GM12864 (cell line): ENCODE data around the gene ANKH.

Source experiments
- DNase-seq: peaks from one replicate; pipeline ENCODE4 v3.0.0-alpha.2; 2011; ENCODE audit warnings: low read depth
- H3K4me3 ChIP-seq: 2 replicates; pipeline ENCODE4 v1.5.1; 2011; ENCODE audit warnings: mild to moderate bottlenecking, low read depth, low read length, control low read depth
- CTCF ChIP-seq: IDR thresholded peaks from 2 replicates; pipeline ENCODE4 v1.5.1; 2011; ENCODE audit warnings: low read depth, mild to moderate bottlenecking, moderate library complexity, low read length, control low read depth, inconsistent platforms; ENCODE audit errors: missing control alignments

ANKH gene

DNA sequence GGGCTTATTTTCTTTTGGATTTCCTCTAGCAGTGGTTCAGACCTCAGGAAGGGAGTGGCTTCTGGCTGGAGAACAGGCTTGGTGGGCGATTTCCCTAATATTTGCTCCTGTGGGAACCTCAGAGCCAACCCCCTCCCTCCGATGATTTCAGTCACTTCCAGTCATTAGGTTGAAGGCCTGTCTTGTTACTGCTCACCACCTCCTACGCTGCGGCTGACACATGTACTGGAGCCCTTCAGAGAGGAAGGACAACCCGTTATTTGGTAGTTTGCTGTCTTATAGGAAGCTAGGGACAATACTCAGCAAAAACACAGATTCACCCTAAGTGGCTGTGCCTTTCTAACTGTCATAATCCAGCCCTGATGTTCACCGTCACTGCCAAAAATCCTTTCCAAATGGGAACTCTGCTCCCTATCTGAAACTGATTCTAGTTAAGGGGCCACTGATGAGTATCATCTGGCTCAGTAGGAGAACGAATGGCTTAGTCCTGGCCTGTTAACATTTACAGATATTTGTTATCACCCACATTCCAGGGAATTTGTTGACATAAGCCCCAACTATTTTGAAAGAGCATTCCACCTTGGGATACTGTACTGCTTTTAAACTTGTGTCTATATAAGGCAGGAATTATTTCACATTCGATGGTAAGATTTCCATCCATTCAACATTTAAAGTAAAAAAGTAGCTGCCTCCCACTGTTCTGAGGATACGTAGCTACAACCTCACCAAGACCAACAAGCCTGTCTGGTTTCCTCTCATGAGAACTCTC lies 29.3 kb upstream of the ANKH start:
- no peak overlapping the region for H3K4me3 ChIP-seq
- no peak for TF ChIP-seq CTCF
- no peak for DNase-seq

- no peak for DNase-seq
- TF ChIP-seq CTCF = no peak
- no peak overlapping the region for H3K4me3 ChIP-seq
Measured at GRCh38 chr5:14896131-14896530, 24.6 kb upstream of the ANKH start.

DNA sequence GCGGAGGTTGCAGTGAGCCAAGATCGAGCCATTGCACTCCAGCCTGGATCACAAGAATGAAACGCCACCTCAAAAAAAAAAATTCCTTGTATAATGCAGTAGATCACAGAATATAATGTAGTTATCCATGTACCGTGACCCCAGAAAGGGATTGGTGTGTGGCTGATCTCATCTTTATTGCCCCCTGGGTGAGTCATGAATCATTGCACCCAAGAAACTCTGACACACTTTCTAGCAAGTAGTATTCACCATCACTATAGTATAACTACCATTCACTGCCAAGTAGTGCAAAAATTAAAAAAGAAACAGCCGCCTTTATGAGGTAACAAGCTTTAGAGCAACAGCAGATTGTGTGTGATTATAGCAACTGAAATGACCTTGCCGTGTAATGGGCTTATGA lies 23.7 kb upstream of the ANKH start:
- peak; percentile 11 for TF ChIP-seq CTCF
- no peak for DNase-seq

DNA sequence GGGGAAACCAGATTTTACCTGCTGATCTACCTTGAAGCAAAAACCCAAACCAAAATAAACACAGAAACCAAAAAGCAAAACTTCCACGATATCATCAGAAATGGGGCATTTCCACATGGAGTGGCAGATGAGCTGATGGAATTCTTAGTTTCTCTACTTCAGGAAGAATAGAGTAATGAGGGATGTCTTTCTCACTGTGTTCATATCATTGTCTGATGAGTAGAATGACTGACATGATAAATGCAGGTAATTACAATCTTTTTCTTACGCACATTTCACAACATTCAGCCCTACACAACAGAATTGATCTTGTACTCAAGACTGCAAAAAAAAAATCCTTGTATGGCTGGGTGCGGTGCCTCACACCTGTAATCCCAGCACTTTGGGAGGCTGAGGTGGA lies 23.2 kb upstream of the ANKH start:
- no peak overlapping the region for H3K4me3 ChIP-seq
- TF ChIP-seq CTCF = no peak
- DNase-seq = no peak

More for the DNA sequence above, 23.7 kb upstream of the ANKH start:
- no peak overlapping the region for H3K4me3 ChIP-seq

- no peak for DNase-seq
- TF ChIP-seq CTCF = no peak
Measured at GRCh38 chr5:14893381-14893780, 21.8 kb upstream of the ANKH start.

DNA sequence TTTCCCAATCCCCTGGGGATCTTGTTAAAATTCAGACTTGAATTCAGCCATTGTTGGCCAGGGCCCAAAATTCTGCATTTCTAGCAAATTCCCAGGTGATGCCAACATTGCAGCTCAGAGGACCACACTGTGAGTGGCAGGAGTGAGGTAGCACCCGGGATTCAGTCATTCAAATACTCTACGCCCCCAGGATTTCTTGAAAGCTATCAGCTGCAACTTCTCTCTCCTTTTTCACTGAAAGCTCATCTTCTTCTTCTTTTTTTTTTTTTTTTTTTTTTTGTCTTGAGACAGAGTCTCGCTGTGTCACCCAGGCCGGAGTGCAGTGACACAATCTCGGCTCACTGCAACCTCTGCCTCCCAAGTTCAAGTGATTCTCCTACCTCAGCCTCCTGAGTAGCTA lies 19.3 kb upstream of the ANKH start:
- no peak overlapping the region for H3K4me3 ChIP-seq
- no peak for TF ChIP-seq CTCF
- DNase-seq = no peak

More at GRCh38 chr5:14893381-14893780, 21.8 kb upstream of the ANKH start:
- no peak overlapping the region for H3K4me3 ChIP-seq

GRCh38 chr5:14884062-14884612 lies 12.6 kb upstream of the ANKH start:
- no peak overlapping the region for H3K4me3 ChIP-seq
- DNase-seq = no peak
- TF ChIP-seq CTCF = no peak
